K562 (cell line): ENCODE data around the gene NGRN. TPM values are rescaled to one million over a fixed set of nuclear protein-coding genes. Genes with fewer than 3 reads are reported as not detected.

Experiments used
- ATAC-seq: fragments of 200-7000 bp; cut with Tn5 transposase; 3 replicates; pipeline ENCODE4 v1.9.1; 2020; ENCODE audit warnings: moderate library complexity
- BruUV-seq: library from RNA; stranded (reverse); fragments of 400-500 nt; replicated peaks from 2 replicates; lab custom pipeline; 2021; lab: Mats Ljungman, UMichigan
- CTCF ChIA-PET: fragments of 300-600 bp; formaldehyde crosslinking; extraction: SDS; loops from one replicate; lab custom pipeline; 2021; ENCODE audit warnings: low intra/inter-chr PET ratio; lab: Yijun Ruan, JAX
- POLR2A ChIA-PET: fragments of 300-600, 350-650 bp; sonication (Branson Sonifier 250); formaldehyde crosslinking; extraction: SDS; loops from one replicate; lab custom pipeline; 2021; ENCODE audit warnings: antibody characterized with exemption, inconsistent platforms; lab: Yijun Ruan, JAX
- DNase-seq, 4 experiments: peaks; one replicate each; pipeline versions ENCODE4 v3.0.0 to v3.0.0-alpha.2; 2011 to 2018; ENCODE audit warnings: low spot score in 3 of 4, mixed read lengths in 3 of 4; ENCODE audit errors: extremely low read depth in 1 of 4
- FAIRE-seq: peaks from 2 replicates; lab custom pipeline; 2011; peaks lifted over from hg19 to GRCh38; lab: Jason Lieb, UNC
- H2AFZ ChIP-seq: 2 replicates; pipeline ENCODE4 v1.6.0; 2011; ENCODE audit warnings: low read depth, low read length, control low read depth, inconsistent platforms
- H3K27ac ChIP-seq: fragments of 200-600 bp; 3 replicates; pipeline ENCODE4 v1.8.0; 2011; ENCODE audit warnings: low read depth, mild to moderate bottlenecking, control low read depth, inconsistent platforms, low read length, moderate library complexity, mixed read lengths; ENCODE audit errors: extremely low read depth
- H3K27me3 ChIP-seq, 2 experiments: fragments of 300-600 bp in 1 of 2; 2 replicates in 1 of 2; 3 replicates in 1 of 2; pipeline versions ENCODE4 v1.6.0 to v1.8.0; 2011; ENCODE audit warnings: inconsistent platforms in 2 of 2, low read length in 2 of 2, mild to moderate bottlenecking in 1 of 2, mixed read lengths in 1 of 2, moderate library complexity in 1 of 2; ENCODE audit not compliant: control insufficient read depth in 2 of 2, insufficient read depth in 2 of 2
- H3K36me3 ChIP-seq: fragments of 300-600 bp; 3 replicates; pipeline ENCODE4 v1.8.0; 2011; ENCODE audit warnings: mild to moderate bottlenecking, low read length, inconsistent platforms; ENCODE audit not compliant: control insufficient read depth, insufficient read depth
- H3K4me1 ChIP-seq, 2 experiments: fragments of 200-600 bp in 1 of 2; replicated peaks in 1 of 2; 2 replicates in 1 of 2; 3 replicates in 1 of 2; pipeline versions ENCODE4 v1.5.1 to v1.8.0; 2011; ENCODE audit warnings: inconsistent platforms in 2 of 2, low read length in 2 of 2, mild to moderate bottlenecking in 1 of 2, mixed read lengths in 1 of 2, moderate library complexity in 1 of 2; ENCODE audit not compliant: control insufficient read depth in 2 of 2, insufficient read depth in 2 of 2
- H3K4me2 ChIP-seq: 2 replicates; pipeline ENCODE4 v1.6.1; 2011; ENCODE audit warnings: low read length, control low read depth, inconsistent platforms, mixed read lengths; ENCODE audit not compliant: insufficient read depth
- H3K4me3 ChIP-seq: fragments of 200-600 bp; sonication (generic), shearing (Covaris generic); 2 replicates; pipeline ENCODE4 v1.5.1; 2016; ENCODE audit warnings: control low read depth, inconsistent platforms
- H3K79me2 ChIP-seq: fragments of 200-600 bp; 3 replicates; pipeline ENCODE4 v1.8.0; 2011; ENCODE audit warnings: low read length, inconsistent platforms; ENCODE audit not compliant: control insufficient read depth, insufficient read depth
- H3K9ac ChIP-seq, 2 experiments: 2 replicates each; pipeline versions ENCODE4 v1.6.0 to v1.6.1; 2011; ENCODE audit warnings: low read depth in 2 of 2, low read length in 2 of 2, control low read depth in 1 of 2, inconsistent platforms in 1 of 2, mild to moderate bottlenecking in 1 of 2, mixed read lengths in 1 of 2; ENCODE audit not compliant: insufficient read depth in 1 of 2
- H3K9me1 ChIP-seq: one replicate; pipeline ENCODE4 v1.6.0; 2011; ENCODE audit warnings: inconsistent platforms, mild to moderate bottlenecking, low read length, moderate library complexity; ENCODE audit not compliant: control insufficient read depth, insufficient read depth
- H3K9me3 ChIP-seq: replicated peaks from 2 replicates; pipeline ENCODE4 v1.5.1; 2011; ENCODE audit warnings: low read depth, low read length, inconsistent platforms; ENCODE audit not compliant: control insufficient read depth, insufficient read depth
- H4K20me1 ChIP-seq: replicated peaks from 2 replicates; pipeline ENCODE4 v1.6.1; 2011; ENCODE audit warnings: low read length, inconsistent platforms, mixed read lengths; ENCODE audit not compliant: control insufficient read depth, insufficient read depth
- CBX1 ChIP-seq: sonication (generic); IDR thresholded peaks from 2 replicates; pipeline ENCODE4 v1.6.1; 2016; ENCODE audit warnings: antibody characterized with exemption, low read depth, mild to moderate bottlenecking
- CHD1 ChIP-seq: fragments of 200-600 bp; sonication (generic); IDR thresholded peaks from one replicate; pipeline ENCODE4 v1.6.1; 2012; ENCODE audit warnings: mild to moderate bottlenecking, moderate library complexity, low read length, inconsistent platforms
- KLF13 ChIP-seq: fragments of 450-650 bp; IDR thresholded peaks from 2 replicates; pipeline ENCODE4 v1.6.1; 2016; ENCODE audit warnings: missing genetic modification characterization, low read depth, mild to moderate bottlenecking, missing compliant biosample characterization, moderate library complexity, borderline replicate concordance
- NCOA1 ChIP-seq: fragments of 450-650 bp; IDR thresholded peaks from 2 replicates; pipeline ENCODE4 v1.6.1; 2016; ENCODE audit warnings: low read depth
- SIX5 ChIP-seq, 2 experiments: IDR thresholded peaks; 2 replicates each; pipeline ENCODE4 v1.6.1; 2011; ENCODE audit warnings: low read length in 2 of 2, borderline replicate concordance in 1 of 2, low read depth in 1 of 2, mild to moderate bottlenecking in 1 of 2, moderate library complexity in 1 of 2; ENCODE audit not compliant: insufficient read depth in 1 of 2
- SUPT5H ChIP-seq: fragments of 450-650 bp; IDR thresholded peaks from 2 replicates; pipeline ENCODE4 v1.6.1; 2016
- TAL1 ChIP-seq: fragments of 450-650 bp; IDR thresholded peaks from 2 replicates; pipeline ENCODE4 v1.6.1; 2016; ENCODE audit warnings: mild to moderate bottlenecking
- ZNF354B ChIP-seq: fragments of 250-450 bp; sonication (Bioruptor Pico); IDR thresholded peaks from 2 replicates; pipeline ENCODE4 v1.4.0; 2020
- ZNF408 ChIP-seq: fragments of 250-450 bp; sonication (Bioruptor Pico); IDR thresholded peaks from 2 replicates; pipeline ENCODE4 v1.4.0; 2020; ENCODE audit warnings: low read depth, mild to moderate bottlenecking, moderate library complexity
- ZNF586 ChIP-seq: fragments of 450-650 bp; formaldehyde crosslinking; conservative IDR thresholded peaks from 2 replicates; pipeline ENCODE4 v1.4.0; 2020; ENCODE audit warnings: mild to moderate bottlenecking, moderate library complexity
- ZNF764 ChIP-seq: fragments of 250-450 bp; sonication (Bioruptor Pico); IDR thresholded peaks from 2 replicates; pipeline ENCODE4 v1.4.0; 2020; ENCODE audit warnings: low read depth, mild to moderate bottlenecking, moderate library complexity
- WGBS: fragments of 100-300 bp; shearing (Covaris generic); methylation state at CpG from one replicate; pipeline ENCODE4 v1.1.6; 2016; ENCODE audit warnings: low coverage, mixed read lengths; ENCODE audit not compliant: insufficient coverage; ENCODE audit errors: missing lambda C conversion rate; 5-methylcytosine and 5-hydroxymethylcytosine counted together
- in situ Hi-C: fragments of 300-500 bp; cut with MboI; formaldehyde crosslinking; loops from 4 replicates; pipeline ENCODE4 v1.15.0; 2018; ENCODE audit warnings: inconsistent platforms, mixed read lengths
- intact Hi-C: fragments of 100-400 bp; cut with micrococcal nuclease; formaldehyde crosslinking; loops from 2 replicates; pipeline ENCODE4 v1.14.2; 2022
- polyA plus RNA-seq, 8 experiments: library from polyadenylated mRNA; depleted of rRNA in 4 of 8; stranded (reverse) in 5 of 8; unstranded in 3 of 8; fragments of >200 nt; fragmentation: Nextera tagmentation in 2 of 8; fragmentation: Illumina TruSeq in 1 of 8; extraction: Ambion mirVana in 2 of 8; extraction: Trizol in 1 of 8; gene quantifications; 2 replicates each; pipeline versions ENCODE4 v1.2.1 to v1.2.3, GENCODE V29; 2011 to 2014; ENCODE audit warnings: inconsistent platforms in 1 of 8, missing spikeins in 1 of 8
- total RNA-seq, 7 experiments: library from RNA; depleted of rRNA in 6 of 7; stranded (reverse); fragments of >200 nt in 6 of 7; fragmentation: Illumina TruSeq in 2 of 7; extraction: Trizol in 2 of 7; gene quantifications; 2 replicates each; pipeline versions ENCODE4 v1.2.1 to v1.2.3, GENCODE V29; 2011 to 2021; ENCODE audit warnings: low replicate concordance in 1 of 7
- TF ChIP-seq, protein P1 (sequence below): IDR thresholded peaks from 3 replicates; pipeline ENCODE4 v1.6.1; 2011; ENCODE audit warnings: borderline replicate concordance, mild to moderate bottlenecking, moderate library complexity; ENCODE audit not compliant: insufficient read length; ENCODE audit errors: extremely low read depth
- TF ChIP-seq, protein P2 (sequence below): sonication (generic); formaldehyde crosslinking; IDR thresholded peaks from 2 replicates; pipeline ENCODE4 v1.8.1; 2023; ENCODE audit warnings: mild to moderate bottlenecking, missing genetic modification reagents

The NGRN gene
- total and polyA plus RNA-seq, 9 of the 15 experiments (the other 6 are each of a cell fraction or from before 2014, with no cell fraction given) = 14.0 to 73.4 (median 60.0) TPM

DNA sequence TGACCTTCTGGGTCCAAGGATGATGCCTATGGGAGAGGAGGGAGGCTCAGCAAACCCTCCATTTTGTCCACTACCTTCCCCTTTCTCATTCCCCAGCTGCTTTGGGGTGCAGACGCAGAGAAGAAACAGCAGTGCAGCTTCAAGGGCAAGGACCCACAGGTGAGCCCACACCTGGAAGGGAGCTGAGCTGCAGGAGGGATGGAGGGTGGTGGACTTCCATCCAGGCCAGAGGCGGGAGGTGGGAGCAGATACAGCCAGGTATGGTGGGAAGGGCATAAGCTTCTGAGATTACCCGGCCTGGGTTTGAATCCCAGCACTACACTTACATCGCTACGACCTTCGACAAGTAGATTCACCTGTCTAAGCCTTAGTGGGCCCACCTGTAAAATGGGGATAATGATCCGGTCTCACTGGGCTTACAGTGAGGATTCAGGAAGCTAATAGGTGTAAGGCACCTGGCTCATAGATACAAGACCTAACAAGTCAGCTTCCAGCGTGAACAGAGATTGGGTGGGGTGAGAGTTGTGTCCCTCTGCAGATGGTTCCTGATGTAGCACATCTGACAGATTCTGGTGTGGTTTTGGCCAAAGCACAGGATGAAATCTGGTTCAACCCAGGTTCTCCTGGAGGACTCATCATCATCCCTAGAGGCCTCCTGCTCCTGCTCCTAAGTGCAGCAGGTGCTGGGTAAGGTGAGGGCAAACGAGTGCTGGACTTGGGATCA, 47.6 kb upstream of the NGRN start:
- Histone ChIP-seq H2AFZ (no peak overlapping the region), H3K36me3 (peaks cover 64% of the 10 kb centered on the region; the same call in 2 of the 3 replicates), H3K27ac (no peak overlapping the region), H3K79me2 (peaks cover 21% of the 10 kb centered on the region), H4K20me1 (peaks cover 5% of the 10 kb centered on the region; the same call in 1 of the 2 replicates), H3K27me3 (no peaks in the 10 kb centered on the region), H3K4me2 (no peak overlapping the region), H3K4me3 (no peak overlapping the region), H3K4me1 (peaks cover 9 to 23% of the 10 kb centered on the region in 2 experiments; a peak in 4 of 5 replicates), H3K9me1 (no peaks in the 10 kb centered on the region), H3K9ac (peak overlapping the region in 1 of 2 experiments; percentile 11; a peak in 2 of 4 replicates), H3K9me3 (no peaks in the 10 kb centered on the region)
- no peak for ATAC-seq
- BruUV-seq = no TSS peak
- in situ Hi-C loops (loop anchor here (5.0 kb wide), 1 partner anchor 56 kb away; no protein-coding TSS in a partner anchor), intact Hi-C loops (no loop called here)
- ChIA-PET POLR2A (interaction anchor here (0.6 to 1.1 kb wide), 9 partner anchors 13 to 600 kb away, joined by 3 to 4 read pairs (median 3); no protein-coding TSS in a partner anchor), CTCF (interaction anchor here (1.5 kb wide), 1 partner anchor 74 kb away, joined by 3 read pairs; no protein-coding TSS in a partner anchor)
- FAIRE-seq = no peak
- WGBS = 90% methylated on average over 9 of the region's 9 CpGs
- no peak for DNase-seq
- TF ChIP-seq CHD1 (no peak), ZNF408 (no peak), NCOA1 (no peak), SIX5 (IDR thresholded peaks at IDR 0.05; ENCODE audit: borderline replicate concordance in 1 of 2, insufficient read depth in 1 of 2, low read depth in 1 of 2, low read length in 2 of 2) (no peak), ZNF354B (CRISPR knock-in tag) (no peak), ZNF586 (CRISPR knock-in tag) (no peak), CBX1 (no peak), ZNF764 (CRISPR knock-in tag) (no peak), KLF13 (no peak), SUPT5H (no peak), TAL1 (no peak)
- TF ChIP-seq, protein P1, sequence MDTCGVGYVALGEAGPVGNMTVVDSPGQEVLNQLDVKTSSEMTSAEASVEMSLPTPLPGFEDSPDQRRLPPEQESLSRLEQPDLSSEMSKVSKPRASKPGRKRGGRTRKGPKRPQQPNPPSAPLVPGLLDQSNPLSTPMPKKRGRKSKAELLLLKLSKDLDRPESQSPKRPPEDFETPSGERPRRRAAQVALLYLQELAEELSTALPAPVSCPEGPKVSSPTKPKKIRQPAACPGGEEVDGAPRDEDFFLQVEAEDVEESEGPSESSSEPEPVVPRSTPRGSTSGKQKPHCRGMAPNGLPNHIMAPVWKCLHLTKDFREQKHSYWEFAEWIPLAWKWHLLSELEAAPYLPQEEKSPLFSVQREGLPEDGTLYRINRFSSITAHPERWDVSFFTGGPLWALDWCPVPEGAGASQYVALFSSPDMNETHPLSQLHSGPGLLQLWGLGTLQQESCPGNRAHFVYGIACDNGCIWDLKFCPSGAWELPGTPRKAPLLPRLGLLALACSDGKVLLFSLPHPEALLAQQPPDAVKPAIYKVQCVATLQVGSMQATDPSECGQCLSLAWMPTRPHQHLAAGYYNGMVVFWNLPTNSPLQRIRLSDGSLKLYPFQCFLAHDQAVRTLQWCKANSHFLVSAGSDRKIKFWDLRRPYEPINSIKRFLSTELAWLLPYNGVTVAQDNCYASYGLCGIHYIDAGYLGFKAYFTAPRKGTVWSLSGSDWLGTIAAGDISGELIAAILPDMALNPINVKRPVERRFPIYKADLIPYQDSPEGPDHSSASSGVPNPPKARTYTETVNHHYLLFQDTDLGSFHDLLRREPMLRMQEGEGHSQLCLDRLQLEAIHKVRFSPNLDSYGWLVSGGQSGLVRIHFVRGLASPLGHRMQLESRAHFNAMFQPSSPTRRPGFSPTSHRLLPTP = no peak
- TF ChIP-seq, protein P2, sequence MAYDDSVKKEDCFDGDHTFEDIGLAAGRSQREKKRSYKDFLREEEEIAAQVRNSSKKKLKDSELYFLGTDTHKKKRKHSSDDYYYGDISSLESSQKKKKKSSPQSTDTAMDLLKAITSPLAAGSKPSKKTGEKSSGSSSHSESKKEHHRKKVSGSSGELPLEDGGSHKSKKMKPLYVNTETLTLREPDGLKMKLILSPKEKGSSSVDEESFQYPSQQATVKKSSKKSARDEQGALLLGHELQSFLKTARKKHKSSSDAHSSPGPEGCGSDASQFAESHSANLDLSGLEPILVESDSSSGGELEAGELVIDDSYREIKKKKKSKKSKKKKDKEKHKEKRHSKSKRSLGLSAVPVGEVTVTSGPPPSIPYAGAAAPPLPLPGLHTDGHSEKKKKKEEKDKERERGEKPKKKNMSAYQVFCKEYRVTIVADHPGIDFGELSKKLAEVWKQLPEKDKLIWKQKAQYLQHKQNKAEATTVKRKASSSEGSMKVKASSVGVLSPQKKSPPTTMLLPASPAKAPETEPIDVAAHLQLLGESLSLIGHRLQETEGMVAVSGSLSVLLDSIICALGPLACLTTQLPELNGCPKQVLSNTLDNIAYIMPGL (CRISPR knock-in tag) = no peak
